Progenitor cell of endocrine pancreas (in vitro differentiated cells): ENCODE results near the gene PSRC1. TPM values are rescaled to one million over a fixed set of nuclear protein-coding genes. Genes with fewer than 3 reads are reported as not detected.

Experiments used
- DNase-seq: peaks from one replicate; pipeline ENCODE4 v3.0.0; 2021; ENCODE audit warnings: low spot score; ENCODE audit not compliant: unreplicated experiment
- H3K27ac Mint-ChIP-seq: 2 replicates; pipeline ENCODE4 v1.8.0; 2021; ENCODE audit warnings: mild to moderate bottlenecking, moderate library complexity, mixed read lengths
- H3K27me3 Mint-ChIP-seq: 2 replicates; pipeline ENCODE4 v1.8.0; 2021; ENCODE audit warnings: mixed read lengths
- H3K36me3 Mint-ChIP-seq: 2 replicates; pipeline ENCODE4 v1.8.0; 2022; ENCODE audit warnings: mixed read lengths; ENCODE audit not compliant: insufficient read depth
- H3K4me1 Mint-ChIP-seq: 2 replicates; pipeline ENCODE4 v1.8.0; 2021; ENCODE audit warnings: low read depth, mixed read lengths
- H3K4me3 Mint-ChIP-seq: 2 replicates; pipeline ENCODE4 v1.8.0; 2021; ENCODE audit warnings: low read depth, mild to moderate bottlenecking, moderate library complexity, mixed read lengths
- H3K9me3 Mint-ChIP-seq: 2 replicates; pipeline ENCODE4 v1.8.0; 2021; ENCODE audit warnings: low read depth, mixed read lengths
- total RNA-seq: library from RNA; stranded (reverse); gene quantifications from 2 replicates; pipeline ENCODE4 v1.2.1, GENCODE V29; 2021
- TF ChIP-seq, protein P1 (sequence below): fragments of 200-600 bp; sonication (generic); IDR thresholded peaks from one replicate; pipeline ENCODE4 v1.5.0; 2021; ENCODE audit warnings: antibody characterized with exemption, mild to moderate bottlenecking; ENCODE audit not compliant: unreplicated experiment

Gene PSRC1
- total RNA-seq, 1 donor from 2014 or later = 29.4 TPM

DNA sequence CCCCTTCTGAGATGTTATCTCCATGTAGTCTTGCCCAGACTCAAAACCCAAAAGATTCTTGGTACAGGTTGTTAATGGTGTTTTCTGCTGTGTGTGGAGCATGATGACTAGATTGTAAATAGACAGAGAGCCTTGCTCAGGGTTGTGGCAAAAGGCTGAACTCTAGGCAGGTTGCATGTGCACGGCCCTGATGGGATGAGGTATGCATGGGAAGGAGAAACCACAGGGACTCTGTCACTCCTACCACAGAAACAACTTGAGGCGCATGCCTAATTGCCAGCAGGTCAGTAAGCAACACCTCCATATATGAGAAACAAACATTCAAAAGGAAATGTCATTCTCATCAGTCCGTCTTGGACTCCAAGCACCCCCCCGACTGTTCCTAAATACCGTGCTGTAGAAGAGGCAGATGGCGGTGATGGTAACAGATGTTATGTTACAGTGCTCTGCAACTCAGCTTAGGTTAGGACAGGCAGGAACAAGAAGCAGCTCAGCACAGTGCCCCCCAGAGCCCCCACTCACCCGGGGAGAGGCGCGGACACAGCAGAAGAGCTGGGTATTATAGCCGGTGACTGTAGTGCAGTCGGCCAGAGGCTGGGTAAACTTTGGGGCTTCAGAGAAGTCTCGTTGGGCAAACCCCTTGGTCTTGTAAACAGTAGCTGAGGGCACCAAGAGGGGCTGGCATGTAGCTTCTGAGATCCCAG is 12.9 kb upstream of the PSRC1 start:
- Mint-ChIP-seq H3K9me3 (no peaks in the 10 kb centered on the region), H3K27me3 (peaks cover 22% of the 10 kb centered on the region), H3K27ac (no peak overlapping the region), H3K36me3 (no peaks in the 10 kb centered on the region), H3K4me1 (peaks cover 13% of the 10 kb centered on the region), H3K4me3 (no peak overlapping the region)
- DNase-seq = no peak
- TF ChIP-seq, protein P1, sequence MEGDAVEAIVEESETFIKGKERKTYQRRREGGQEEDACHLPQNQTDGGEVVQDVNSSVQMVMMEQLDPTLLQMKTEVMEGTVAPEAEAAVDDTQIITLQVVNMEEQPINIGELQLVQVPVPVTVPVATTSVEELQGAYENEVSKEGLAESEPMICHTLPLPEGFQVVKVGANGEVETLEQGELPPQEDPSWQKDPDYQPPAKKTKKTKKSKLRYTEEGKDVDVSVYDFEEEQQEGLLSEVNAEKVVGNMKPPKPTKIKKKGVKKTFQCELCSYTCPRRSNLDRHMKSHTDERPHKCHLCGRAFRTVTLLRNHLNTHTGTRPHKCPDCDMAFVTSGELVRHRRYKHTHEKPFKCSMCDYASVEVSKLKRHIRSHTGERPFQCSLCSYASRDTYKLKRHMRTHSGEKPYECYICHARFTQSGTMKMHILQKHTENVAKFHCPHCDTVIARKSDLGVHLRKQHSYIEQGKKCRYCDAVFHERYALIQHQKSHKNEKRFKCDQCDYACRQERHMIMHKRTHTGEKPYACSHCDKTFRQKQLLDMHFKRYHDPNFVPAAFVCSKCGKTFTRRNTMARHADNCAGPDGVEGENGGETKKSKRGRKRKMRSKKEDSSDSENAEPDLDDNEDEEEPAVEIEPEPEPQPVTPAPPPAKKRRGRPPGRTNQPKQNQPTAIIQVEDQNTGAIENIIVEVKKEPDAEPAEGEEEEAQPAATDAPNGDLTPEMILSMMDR = no peak

DNA sequence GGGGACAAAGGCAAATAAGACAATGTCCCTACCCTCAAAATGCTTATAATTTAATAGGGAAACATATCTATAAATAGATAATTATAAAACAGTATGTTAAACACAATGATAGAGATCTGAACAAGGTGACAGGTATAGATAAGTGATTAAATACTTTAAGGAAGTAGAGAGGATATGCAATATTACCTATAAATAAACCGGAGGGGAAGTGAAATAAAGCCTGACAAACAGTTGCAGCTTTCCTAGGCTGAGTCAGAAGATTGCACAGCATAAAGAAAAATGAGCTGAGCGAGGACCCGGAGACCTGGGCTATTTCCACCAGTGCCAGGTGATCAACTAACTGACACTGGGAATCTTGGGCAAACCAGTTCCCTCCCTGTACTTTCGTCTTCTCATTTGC is 11.5 kb upstream of the PSRC1 start:
- Mint-ChIP-seq H3K27ac (no peak overlapping the region), H3K4me3 (no peak overlapping the region), H3K4me1 (peaks cover 11% of the 10 kb centered on the region), H3K36me3 (no peaks in the 10 kb centered on the region), H3K9me3 (no peaks in the 10 kb centered on the region), H3K27me3 (peaks cover 20% of the 10 kb centered on the region)
- TF ChIP-seq, protein P1 = no peak
- no peak for DNase-seq

DNA sequence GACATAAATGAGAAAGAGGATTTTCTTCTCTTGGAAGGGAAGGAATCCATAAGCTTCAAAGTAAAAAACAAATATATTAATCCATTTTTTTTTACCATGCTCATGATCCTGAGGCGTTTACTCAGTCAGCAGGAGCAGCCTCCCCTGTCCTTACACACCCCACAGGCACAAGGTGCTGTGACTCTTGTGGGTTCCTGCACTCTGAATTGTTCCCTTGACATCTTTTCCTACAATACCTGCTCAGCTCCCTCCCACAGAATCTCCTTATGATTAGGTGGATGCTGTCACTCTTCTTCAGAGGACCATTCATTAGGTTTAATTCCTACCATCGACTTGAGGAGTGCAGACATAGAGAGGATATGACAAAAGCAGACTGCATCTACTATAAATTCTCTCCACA is 10.1 kb upstream of the PSRC1 start:
- Mint-ChIP-seq H3K27ac (no peak overlapping the region), H3K9me3 (no peaks in the 10 kb centered on the region), H3K4me1 (no peaks in the 10 kb centered on the region), H3K36me3 (no peaks in the 10 kb centered on the region), H3K4me3 (no peak overlapping the region), H3K27me3 (peaks cover 15% of the 10 kb centered on the region)
- no peak for DNase-seq
- TF ChIP-seq, protein P1 = no peak

DNA sequence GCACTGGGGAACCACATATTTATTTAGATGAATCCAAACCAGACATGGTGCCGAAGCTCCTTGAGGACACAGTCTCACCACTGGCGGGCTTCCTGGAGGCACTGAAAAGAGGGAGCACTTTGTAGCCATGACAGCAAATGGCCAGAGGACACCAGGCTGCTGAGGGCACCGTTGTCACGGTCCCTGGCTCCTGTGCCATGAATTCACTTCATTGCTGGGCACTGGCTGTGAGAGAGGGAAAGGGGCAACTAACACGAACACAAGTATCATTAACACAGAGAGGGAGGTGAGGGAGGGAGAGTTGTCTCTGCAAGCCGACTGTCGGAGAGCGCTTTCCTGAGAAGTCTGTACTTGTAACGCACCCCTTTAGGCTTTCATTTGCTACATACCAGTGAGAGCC is 9.4 kb upstream of the PSRC1 start:
- DNase-seq = no peak
- Mint-ChIP-seq H3K27ac (no peak overlapping the region), H3K4me3 (no peak overlapping the region), H3K27me3 (peaks cover 15% of the 10 kb centered on the region), H3K9me3 (no peaks in the 10 kb centered on the region), H3K4me1 (no peaks in the 10 kb centered on the region), H3K36me3 (no peaks in the 10 kb centered on the region)
- TF ChIP-seq, protein P1 = no peak

DNA sequence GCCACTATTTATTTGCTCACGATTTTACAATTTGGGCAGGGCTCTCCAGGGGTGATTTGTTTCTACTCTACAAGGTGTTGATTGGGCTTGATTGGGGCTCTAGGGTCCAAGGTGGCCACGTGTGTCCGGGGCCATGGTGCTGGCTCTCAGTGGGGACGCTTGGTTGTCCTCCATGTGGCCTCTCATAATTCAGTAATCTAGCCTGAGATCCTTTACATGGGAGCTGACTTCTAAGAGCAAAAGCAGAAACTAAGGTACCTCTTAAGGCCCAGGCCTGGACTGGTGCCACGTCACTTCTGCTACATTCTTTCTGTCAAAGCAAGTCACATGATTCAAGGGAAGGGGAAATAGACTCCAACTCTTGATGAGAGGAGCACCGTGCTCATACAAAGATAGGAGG is 8.1 kb upstream of the PSRC1 start:
- H3K36me3 Mint-ChIP-seq = no peaks in the 10 kb centered on the region
- H3K27me3 Mint-ChIP-seq = peaks cover 15% of the 10 kb centered on the region
- H3K4me1 Mint-ChIP-seq = no peaks in the 10 kb centered on the region
- no peak overlapping the region for H3K27ac Mint-ChIP-seq
- TF ChIP-seq, protein P1 = no peak
- no peaks in the 10 kb centered on the region for H3K9me3 Mint-ChIP-seq
- no peak overlapping the region for H3K4me3 Mint-ChIP-seq
- no peak for DNase-seq
